Keratinocyte (primary cell): ENCODE data around the gene HSPE1. TPM values are rescaled to one million over a fixed set of nuclear protein-coding genes. Genes with fewer than 3 reads are reported as not detected.

Experiments
- DNase-seq: peaks from one replicate; pipeline ENCODE4 v3.0.0-alpha.2; 2011; ENCODE audit warnings: low read depth, missing footprints, low spot score
- FAIRE-seq: peaks from 2 replicates; lab custom pipeline; 2011; peaks lifted over from hg19 to GRCh38; lab: Jason Lieb, UNC
- H2AFZ ChIP-seq: 2 replicates; pipeline ENCODE4 v1.6.0; 2012; ENCODE audit warnings: low read length, control low read depth, inconsistent platforms; ENCODE audit not compliant: control insufficient read depth
- H3K27ac ChIP-seq: 2 replicates; pipeline ENCODE4 v1.5.1; 2011; ENCODE audit warnings: low read length; ENCODE audit not compliant: control insufficient read depth, insufficient read depth
- H3K27me3 ChIP-seq: 3 replicates; pipeline ENCODE4 v1.6.0; 2011; ENCODE audit warnings: low read length; ENCODE audit not compliant: control insufficient read depth, insufficient read depth; ENCODE audit errors: extremely low read depth
- H3K36me3 ChIP-seq, 2 experiments: 2 replicates in 1 of 2; 3 replicates in 1 of 2; pipeline ENCODE4 v1.5.1; 2011; ENCODE audit warnings: low read length in 2 of 2, mild to moderate bottlenecking in 1 of 2; ENCODE audit not compliant: control insufficient read depth in 2 of 2, insufficient read depth in 2 of 2; ENCODE audit errors: extremely low read depth in 1 of 2
- H3K4me1 ChIP-seq: 3 replicates; pipeline ENCODE4 v1.5.1; 2011; ENCODE audit warnings: low read length; ENCODE audit not compliant: control insufficient read depth, insufficient read depth; ENCODE audit errors: extremely low read depth
- H3K4me2 ChIP-seq: 3 replicates; pipeline ENCODE4 v1.6.0; 2011; ENCODE audit warnings: low read depth, low read length; ENCODE audit not compliant: control insufficient read depth, insufficient read depth; ENCODE audit errors: extremely low read depth
- H3K4me3 ChIP-seq, 3 experiments: fragments of 200-600 bp in 1 of 3; sonication (generic) in 1 of 3; 2 replicates in 2 of 3; 3 replicates in 1 of 3; pipeline ENCODE4 v1.5.1; 2011 to 2016; ENCODE audit warnings: low read length in 3 of 3, mild to moderate bottlenecking in 3 of 3, control low read depth in 2 of 3, inconsistent platforms in 1 of 3, low read depth in 1 of 3, mixed read lengths in 1 of 3, mixed run types in 1 of 3, moderate library complexity in 1 of 3; ENCODE audit not compliant: control insufficient read depth in 2 of 3, insufficient read depth in 2 of 3; ENCODE audit errors: extremely low read depth in 1 of 3
- H3K79me2 ChIP-seq: 2 replicates; pipeline ENCODE4 v1.6.0; 2012; ENCODE audit warnings: low read length; ENCODE audit not compliant: control insufficient read depth, insufficient read depth
- H3K9ac ChIP-seq: 3 replicates; pipeline ENCODE4 v1.6.0; 2011; ENCODE audit warnings: low read length; ENCODE audit not compliant: control insufficient read depth, insufficient read depth; ENCODE audit errors: extremely low read depth
- H3K9me1 ChIP-seq: 3 replicates; pipeline ENCODE4 v1.6.0; 2011; ENCODE audit warnings: low read length; ENCODE audit not compliant: control insufficient read depth, insufficient read depth; ENCODE audit errors: extremely low read depth
- H3K9me3 ChIP-seq: 2 replicates; pipeline ENCODE4 v1.5.1; 2012; ENCODE audit warnings: low read depth, low read length; ENCODE audit not compliant: control insufficient read depth
- H4K20me1 ChIP-seq: 3 replicates; pipeline ENCODE4 v1.6.0; 2011; ENCODE audit warnings: low read length; ENCODE audit not compliant: control insufficient read depth, insufficient read depth; ENCODE audit errors: extremely low read depth
- CTCF ChIP-seq, 3 experiments: IDR thresholded peaks in 1 of 3; conservative IDR thresholded peaks in 1 of 3; optimal IDR thresholded peaks in 1 of 3; 2 replicates in 2 of 3; 3 replicates in 1 of 3; pipeline versions ENCODE3 to v1.5.1; 2011; ENCODE audit warnings: low read length in 3 of 3, mild to moderate bottlenecking in 3 of 3, moderate library complexity in 2 of 3, control low read depth in 1 of 3, inconsistent platforms in 1 of 3; ENCODE audit not compliant: insufficient read depth in 2 of 3; ENCODE audit errors: extremely low read depth in 1 of 3
- EZH2 ChIP-seq: IDR thresholded peaks from one replicate; pipeline ENCODE4 v1.6.1; 2012; ENCODE audit warnings: inconsistent platforms, mild to moderate bottlenecking, low read length, moderate library complexity
- dilution Hi-C: fragments of 300-500 bp; cut with MboI; formaldehyde crosslinking; loops from one replicate; pipeline ENCODE4 v1.7.0; 2020; ENCODE audit warnings: low sequenced_read_pairs; ENCODE audit not compliant: extremely low pct_ligation_motif_present
- polyA plus RNA-seq, 5 experiments: library from polyadenylated mRNA; depleted of rRNA in 3 of 5; stranded (reverse) in 3 of 5; stranded (forward) in 1 of 5; unstranded in 1 of 5; fragments of >200 nt; gene quantifications; 1 replicate in 1 of 5; 2 replicates in 3 of 5; 3 replicates in 1 of 5; pipeline versions ENCODE4 v1.2.1 to v1.2.3, GENCODE V29; 2011 to 2012; ENCODE audit warnings: missing spikeins in 2 of 5, low read depth in 1 of 5, low replicate concordance in 1 of 5

HSPE1 gene
- polyA plus RNA-seq, 1 donor (not counting 4 experiments of a cell fraction or from before 2014, with no cell fraction given) = 277 TPM

DNA sequence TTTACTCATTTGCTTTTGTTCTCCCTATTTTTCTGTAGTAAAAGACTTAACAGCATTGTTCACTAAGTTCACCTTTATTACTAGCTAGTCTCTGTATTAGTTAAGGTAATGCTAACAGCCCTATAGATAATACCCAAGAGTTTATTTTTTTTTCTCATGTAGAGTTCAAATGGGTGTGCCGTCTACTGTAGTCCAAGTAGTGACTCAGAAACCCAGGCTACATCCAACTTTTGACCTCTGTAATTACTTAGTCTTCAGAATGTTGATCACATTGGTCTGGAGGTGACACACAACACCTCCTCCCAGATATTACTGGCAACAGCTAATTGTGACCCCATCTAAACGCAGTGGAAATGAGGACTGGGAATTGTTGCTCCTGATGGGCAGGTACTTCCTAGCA is 39.1 kb upstream of the HSPE1 start:
- no peak overlapping the region for H3K27ac ChIP-seq
- no peaks in the 10 kb centered on the region for H3K27me3 ChIP-seq
- no peaks in the 10 kb centered on the region for H3K4me1 ChIP-seq
- no peak for FAIRE-seq
- H3K36me3 ChIP-seq = peaks cover 4 to 11% of the 10 kb centered on the region in 2 experiments
- no peak overlapping the region for H3K9ac ChIP-seq
- no peaks in the 10 kb centered on the region for H3K9me1 ChIP-seq
- no peak overlapping the region for H3K4me2 ChIP-seq
- no peaks in the 10 kb centered on the region for H3K9me3 ChIP-seq
- H3K79me2 ChIP-seq = peaks cover 60% of the 10 kb centered on the region
- no peak overlapping the region for H3K4me3 ChIP-seq
- DNase-seq = no peak
- dilution Hi-C loops = no loop called here
- H2AFZ ChIP-seq = no peak overlapping the region
- no peak for TF ChIP-seq EZH2
- TF ChIP-seq CTCF (optimal IDR thresholded peaks at IDR 0.05 in 1 of 3, IDR thresholded peaks at IDR 0.05 in 1 of 3, conservative IDR thresholded peaks at IDR 0.05 in 1 of 3; ENCODE audit: extremely low read depth in 1 of 3, insufficient read depth in 2 of 3, low read length in 3 of 3) = no peak
- H4K20me1 ChIP-seq = no peaks in the 10 kb centered on the region

DNA sequence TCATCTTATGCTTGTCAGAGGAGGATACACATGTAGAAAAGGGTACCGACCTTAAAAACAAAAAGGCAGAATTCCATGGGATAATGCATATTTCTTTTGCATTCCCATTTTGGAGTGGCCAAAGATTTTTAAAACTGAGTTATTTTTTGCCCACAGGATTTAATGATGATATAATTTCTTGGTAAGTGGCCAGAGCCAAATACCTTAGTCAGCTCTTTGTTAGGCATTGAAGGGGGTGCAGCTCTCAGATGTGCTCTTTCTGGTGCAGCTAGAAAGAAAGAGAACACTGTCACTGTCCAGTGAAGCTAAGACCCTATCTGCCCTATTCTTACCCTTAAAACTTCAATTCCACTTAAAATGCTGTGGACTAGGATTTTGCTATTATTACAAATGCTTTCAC is 36.0 kb upstream of the HSPE1 start:
- peaks cover 29% of the 10 kb centered on the region for H3K79me2 ChIP-seq
- H3K9me1 ChIP-seq = no peaks in the 10 kb centered on the region
- no peak overlapping the region for H3K4me3 ChIP-seq
- H3K27ac ChIP-seq = no peak overlapping the region
- H3K27me3 ChIP-seq = no peaks in the 10 kb centered on the region
- no peak for TF ChIP-seq CTCF (optimal IDR thresholded peaks at IDR 0.05 in 1 of 3, IDR thresholded peaks at IDR 0.05 in 1 of 3, conservative IDR thresholded peaks at IDR 0.05 in 1 of 3; ENCODE audit: extremely low read depth in 1 of 3, insufficient read depth in 2 of 3, low read length in 3 of 3)
- TF ChIP-seq EZH2 = no peak
- DNase-seq (no peak), FAIRE-seq (no peak)
- H4K20me1 ChIP-seq = no peaks in the 10 kb centered on the region
- no peaks in the 10 kb centered on the region for H3K4me1 ChIP-seq
- H3K9me3 ChIP-seq = no peaks in the 10 kb centered on the region
- peaks cover 4 to 16% of the 10 kb centered on the region in 2 experiments for H3K36me3 ChIP-seq
- no peak overlapping the region for H3K4me2 ChIP-seq
- H3K9ac ChIP-seq = no peak overlapping the region
- no peak overlapping the region for H2AFZ ChIP-seq
- dilution Hi-C loops = no loop called here
